B cell (primary cell): ENCODE measurements around the gene KYNU. TPM values are rescaled to one million over a fixed set of nuclear protein-coding genes. Genes with fewer than 3 reads are reported as not detected.

Experiments used
- ATAC-seq: fragments of 200-7000 bp; cut with Tn5 transposase; one replicate; pipeline ENCODE4 v1.10.0; 2021; ENCODE audit warnings: low read depth, mild to moderate bottlenecking, moderate number of reproducible peaks, moderate library complexity
- CTCF ChIA-PET: fragments of 350-600 bp; sonication (Branson Sonifier 250); formaldehyde crosslinking; loops from one replicate; lab custom pipeline; 2021; ENCODE audit warnings: antibody characterized with exemption, inconsistent platforms; lab: Charles Lee
- POLR2A ChIA-PET: fragments of 350-600 bp; sonication (Branson Sonifier 250); formaldehyde crosslinking; loops from one replicate; lab custom pipeline; 2021; ENCODE audit warnings: antibody characterized with exemption; lab: Charles Lee
- DNase-seq: peaks from one replicate; pipeline ENCODE4 v3.0.0; 2013
- H2AFZ ChIP-seq: 2 replicates; pipeline ENCODE4 v1.6.1; 2012; ENCODE audit warnings: mild to moderate bottlenecking, low read depth, low read length; ENCODE audit not compliant: insufficient read depth, poor library complexity, severe bottlenecking
- H3K27ac ChIP-seq, 2 donors: 1 replicate in 1 of 2; 2 replicates in 1 of 2; pipeline ENCODE4 v1.5.1; 2012 to 2013; ENCODE audit warnings: low read length in 2 of 2, mild to moderate bottlenecking in 2 of 2, moderate library complexity in 1 of 2
- H3K27me3 ChIP-seq, 4 experiments: fragments of 200-600 bp in 1 of 4; sonication (generic) in 1 of 4; replicated peaks in 1 of 4; 1 replicate in 2 of 4; 2 replicates in 2 of 4; pipeline versions ENCODE4 v1.6.1 to v1.7.0; 2013 to 2016; ENCODE audit warnings: low read length in 3 of 4, mild to moderate bottlenecking in 2 of 4, mixed read lengths in 1 of 4, moderate library complexity in 1 of 4; ENCODE audit not compliant: insufficient read depth in 4 of 4, control insufficient read depth in 3 of 4; ENCODE audit errors: control extremely low read depth in 1 of 4
- H3K36me3 ChIP-seq, 2 experiments: replicated peaks in 1 of 2; 1 replicate in 1 of 2; 2 replicates in 1 of 2; pipeline versions ENCODE4 v1.6.1 to v1.7.1; 2013; ENCODE audit warnings: low read length in 1 of 2; ENCODE audit not compliant: insufficient read depth in 2 of 2, control insufficient read depth in 1 of 2; ENCODE audit errors: control extremely low read depth in 1 of 2, extremely low read depth in 1 of 2
- H3K4me1 ChIP-seq, 2 donors: fragments of 200-600 bp in 1 of 2; sonication (generic) in 1 of 2; 1 replicate in 1 of 2; 2 replicates in 1 of 2; pipeline versions ENCODE4 v1.5.1 to v1.6.1; 2013 to 2017; ENCODE audit warnings: low read length in 2 of 2; ENCODE audit not compliant: control insufficient read depth in 2 of 2, insufficient read depth in 2 of 2
- H3K4me2 ChIP-seq: replicated peaks from 2 replicates; pipeline ENCODE3; 2012; ENCODE audit warnings: mild to moderate bottlenecking, low read depth, low read length; ENCODE audit not compliant: poor library complexity, severe bottlenecking
- H3K4me3 ChIP-seq, 5 experiments: fragments of 200-600 bp in 1 of 5; sonication (generic) in 1 of 5; 1 replicate in 3 of 5; 2 replicates in 2 of 5; pipeline versions ENCODE4 v1.5.1 to v1.7.0; 2011 to 2016; ENCODE audit warnings: low read length in 4 of 5, mild to moderate bottlenecking in 4 of 5, low read depth in 2 of 5, control low read depth in 1 of 5, moderate library complexity in 1 of 5; ENCODE audit not compliant: insufficient read depth in 1 of 5; ENCODE audit errors: control extremely low read depth in 1 of 5, extremely low read depth in 1 of 5
- H3K79me2 ChIP-seq: fragments of 200-600 bp; sonication (generic); one replicate; pipeline ENCODE4 v1.6.0; 2016; ENCODE audit warnings: low read length; ENCODE audit not compliant: control insufficient read depth, insufficient read depth
- H3K9ac ChIP-seq: fragments of 200-600 bp; sonication (generic); 2 replicates; pipeline ENCODE4 v1.6.1; 2017; ENCODE audit warnings: mild to moderate bottlenecking, low read length, moderate library complexity
- H3K9me3 ChIP-seq, 3 donors: one replicate each; pipeline versions ENCODE4 v1.6.1 to v1.7.1; 2013; ENCODE audit warnings: low read length in 2 of 3; ENCODE audit not compliant: control insufficient read depth in 2 of 3, insufficient read depth in 1 of 3; ENCODE audit errors: control extremely low read depth in 1 of 3
- H4K20me1 ChIP-seq: 2 replicates; pipeline ENCODE4 v1.6.0; 2012; ENCODE audit warnings: mild to moderate bottlenecking, low read length; ENCODE audit not compliant: insufficient read depth, control insufficient read depth, poor library complexity, severe bottlenecking
- H3K27ac Mint-ChIP-seq: one replicate; pipeline ENCODE4 v1.8.0; 2021; ENCODE audit warnings: mixed read lengths
- H3K27me3 Mint-ChIP-seq: one replicate; pipeline ENCODE4 v1.8.0; 2021; ENCODE audit warnings: mixed read lengths
- H3K4me1 Mint-ChIP-seq: one replicate; pipeline ENCODE4 v1.8.0; 2021; ENCODE audit warnings: mixed read lengths
- H3K4me3 Mint-ChIP-seq: one replicate; pipeline ENCODE4 v1.8.0; 2021; ENCODE audit warnings: mixed read lengths
- H3K9me3 Mint-ChIP-seq: one replicate; pipeline ENCODE4 v1.8.0; 2022; ENCODE audit warnings: mixed read lengths; ENCODE audit not compliant: insufficient read depth
- CTCF ChIP-seq: fragments of 200-600 bp; IDR thresholded peaks from one replicate; pipeline ENCODE4 v1.8.0; 2022; ENCODE audit warnings: antibody characterized with exemption, mild to moderate bottlenecking
- EZH2 ChIP-seq: IDR thresholded peaks from 2 replicates; pipeline ENCODE4 v1.6.1; 2012; ENCODE audit warnings: borderline replicate concordance, low read depth, mild to moderate bottlenecking, moderate library complexity, low read length; ENCODE audit not compliant: insufficient read depth, poor library complexity, severe bottlenecking
- WGBS: methylation state at CpG from one replicate; pipeline ENCODE4 v1.1.5; 2013; ENCODE audit warnings: missing lambda C conversion rate; ENCODE audit not compliant: insufficient coverage; 5-methylcytosine and 5-hydroxymethylcytosine counted together
- intact Hi-C: fragments of 100-400 bp; cut with micrococcal nuclease; formaldehyde crosslinking; loops from one replicate; pipeline ENCODE4 v1.10.0; 2022
- polyA plus RNA-seq: library from polyadenylated mRNA; depleted of rRNA; stranded (reverse); fragments of >200 nt; gene quantifications from 2 replicates; pipeline ENCODE4 v1.2.3, GENCODE V29; 2012
- total RNA-seq, 2 donors: library from RNA; stranded (reverse); fragments of 120-200 nt in 1 of 2; gene quantifications; 1 replicate in 1 of 2; 2 replicates in 1 of 2; pipeline versions ENCODE4 v1.2.3 to v1.2.4, GENCODE V29; 2013 to 2022

Gene KYNU
- total and polyA plus RNA-seq, 2 donors (not counting 1 experiment from before 2014, with no cell fraction given) = 14.5 to 46.2 TPM

GRCh38 chr2:142915502-142915901, 38.0 kb downstream of the KYNU start:
- Mint-ChIP-seq H3K27me3 (no peaks in the 10 kb centered on the region), H3K9me3 (peaks cover 11% of the 10 kb centered on the region), H3K4me1 (peaks cover 51% of the 10 kb centered on the region), H3K4me3 (peak overlapping the region; percentile 70), H3K27ac (peak overlapping the region; percentile 84)
- Histone ChIP-seq H3K4me2 (peak overlapping the region; percentile 67), H3K79me2 (peaks cover 72% of the 10 kb centered on the region), H2AFZ (no peak overlapping the region), H3K9me3 (peaks cover 2 to 12% (median 2%) of the 10 kb centered on the region in 3 donors), H4K20me1 (peaks cover 19% of the 10 kb centered on the region), H3K27me3 (no peaks in the 10 kb centered on the region), H3K36me3 (peaks cover 0 to 21% of the 10 kb centered on the region in 2 experiments), H3K4me1 (peaks cover 22 to 26% of the 10 kb centered on the region in 2 donors), H3K9ac (peak overlapping the region; percentile 60), H3K4me3 (peak overlapping the region in 1 of 5 experiments; percentile 51), H3K27ac (peak overlapping the region; percentile 55 to 84)
- ATAC-seq = no peak
- intact Hi-C loops = loop anchor here (2.0 to 5.0 kb wide), 2 partner anchors 23 to 42 kb away; no protein-coding TSS in a partner anchor
- no peak for TF ChIP-seq EZH2
- no peak for TF ChIP-seq CTCF
- POLR2A ChIA-PET = no interaction called here
- no CpG with 5 or more reads among the region's 1 CpG for WGBS
- CTCF ChIA-PET = interaction anchor here (1.1 to 1.5 kb wide), 4 partner anchors 17 to 74 kb away, joined by 3 to 6 read pairs (median 4); no protein-coding TSS in a partner anchor
- no peak for DNase-seq

GRCh38 chr2:142918624-142919023, 41.2 kb downstream of the KYNU start:
- POLR2A ChIA-PET = no interaction called here
- H4K20me1 ChIP-seq = peaks cover 18% of the 10 kb centered on the region
- peaks cover 28% of the 10 kb centered on the region for H3K4me1 Mint-ChIP-seq

More at GRCh38 chr2:142918624-142919023, 41.2 kb downstream of the KYNU start:
- DNase-seq = no peak
- peaks cover 0 to 39% of the 10 kb centered on the region in 2 experiments for H3K36me3 ChIP-seq
- ATAC-seq = no peak
- CTCF ChIA-PET = interaction anchor here (0.8 kb wide), 1 partner anchor 32 kb away, joined by 3 read pairs; no protein-coding TSS in a partner anchor
- Mint-ChIP-seq H3K9me3 (peaks cover 2% of the 10 kb centered on the region), H3K4me3 (no peak overlapping the region), H3K27me3 (no peaks in the 10 kb centered on the region), H3K27ac (no peak overlapping the region)
- no peak overlapping the region for H3K4me2 ChIP-seq
- peaks cover 42% of the 10 kb centered on the region for H3K79me2 ChIP-seq
- peaks cover 0 to 4% (median 2%) of the 10 kb centered on the region in 3 donors for H3K9me3 ChIP-seq
- TF ChIP-seq EZH2 = no peak
- TF ChIP-seq CTCF = no peak
- H2AFZ ChIP-seq = no peak overlapping the region
- H3K9ac ChIP-seq = no peak overlapping the region
- H3K4me1 ChIP-seq = peaks cover 22 to 25% of the 10 kb centered on the region in 2 donors
- H3K27ac ChIP-seq = no peak overlapping the region
- H3K4me3 ChIP-seq = no peak overlapping the region
- H3K27me3 ChIP-seq = no peaks in the 10 kb centered on the region
- intact Hi-C loops = loop anchor here (5.0 kb wide), 1 partner anchor 39 kb away; no protein-coding TSS in a partner anchor
